ENCODE data around the gene CHRNE. TPM values are rescaled to one million over a fixed set of nuclear protein-coding genes. Genes with fewer than 3 reads are reported as not detected.
A peak's percentile ranks its signal among the peaks of the same experiment; 100 is the strongest.

The CHRNE gene
- total and polyA plus RNA-seq, 2 of the 8 experiments (the other 6 are each of a cell fraction or from before 2014, with no cell fraction given): 0.15 to 0.33 TPM

GRCh38 chr17:4919511-4920047 is 16.7 kb upstream of the CHRNE start:
- H4K5ac ChIP-seq (ENCODE audit: insufficient read length, low read depth, low read length): no peak overlapping the region
- no peak overlapping the region for H2AK5ac ChIP-seq (ENCODE audit: low read depth, low read length)
- H3K4me2 ChIP-seq (ENCODE audit: insufficient read depth in 1 of 2, low read depth in 2 of 2, low read length in 2 of 2): no peak overlapping the region
- H3K79me1 ChIP-seq (ENCODE audit: low read depth, low read length): no peaks in the 10 kb centered on the region
- no peak overlapping the region for H3K4ac ChIP-seq (replicated peaks; ENCODE audit: insufficient read length, low read depth, low read length)
- H3K79me2 ChIP-seq (ENCODE audit: control insufficient read depth in 1 of 2, insufficient read depth in 2 of 2, low read length in 2 of 2): no peaks in the 10 kb centered on the region
- FAIRE-seq (peak; percentile 19), DNase-seq (ENCODE audit: low read depth in 1 of 2, low spot score in 2 of 2) (no peak)
- H2BK15ac ChIP-seq (ENCODE audit: low read length): no peak overlapping the region
- H2AFZ ChIP-seq (ENCODE audit: low read length): no peak overlapping the region
- no peak overlapping the region for H3K56ac ChIP-seq (replicated peaks; ENCODE audit: insufficient read length, low read depth, low read length)
- H3K36me3 ChIP-seq (ENCODE audit: control insufficient read depth in 2 of 4, insufficient read depth in 4 of 4, low read length in 3 of 4): no peaks in the 10 kb centered on the region
- H4K8ac ChIP-seq (ENCODE audit: extremely low read depth, insufficient read depth, low read length): no peak overlapping the region
- no peak overlapping the region for H3K9ac ChIP-seq (replicated peaks in 1 of 4; ENCODE audit: extremely low read depth in 1 of 4, low read depth in 3 of 4, low read length in 3 of 4)
- no peaks in the 10 kb centered on the region for H4K20me1 ChIP-seq (replicated peaks in 1 of 2; ENCODE audit: control insufficient read depth in 1 of 2, insufficient read depth in 2 of 2, low read length in 2 of 2)
- TF ChIP-seq NRF1 (IDR thresholded peaks at IDR 0.05; ENCODE audit: low read depth, low read length) (no peak), RBBP5 (IDR thresholded peaks at IDR 0.05; ENCODE audit: borderline replicate concordance, low read depth, low read length) (no peak), ASH2L (IDR thresholded peaks at IDR 0.05; ENCODE audit: low read length) (no peak), EGR1 (IDR thresholded peaks at IDR 0.05; ENCODE audit: borderline replicate concordance, low read depth, low read length) (no peak)
- H2BK5ac ChIP-seq (ENCODE audit: low read depth, low read length): no peak overlapping the region
- no peak overlapping the region for H2BK20ac ChIP-seq (ENCODE audit: low read length)
- H3K4me1 ChIP-seq (replicated peaks in 1 of 4; ENCODE audit: control insufficient read depth in 3 of 4, insufficient read depth in 4 of 4, low read length in 3 of 4): peaks cover 0 to 5% (median 1%) of the 10 kb centered on the region in 4 experiments; a peak in 2 of 7 replicates
- no peaks in the 10 kb centered on the region for H3K23me2 ChIP-seq (ENCODE audit: low read depth, low read length)
- no peaks in the 10 kb centered on the region for H3K9me3 ChIP-seq (ENCODE audit: insufficient read depth in 2 of 2, low read depth in 1 of 2, low read length in 1 of 2)
- H3K23ac ChIP-seq (ENCODE audit: insufficient read length): no peak overlapping the region
- H2BK12ac ChIP-seq (ENCODE audit: low read depth, low read length): no peak overlapping the region
- ChIA-PET CTCF (ENCODE audit: partially characterized antibody) (interaction anchor here (0.8 to 5.5 kb wide), 7 partner anchors 10 to 142 kb away, joined by 3 to 33 read pairs (median 4); partner anchors contain the start of gene CHRNE), POLR2A (ENCODE audit: partially characterized antibody) (interaction anchor here (1.2 to 3.4 kb wide), 11 partner anchors 9 to 115 kb away, joined by 3 to 23 read pairs (median 9); partner anchors contain the start of genes GP1BA, PFN1, RNF167 and SLC25A11)
- H3K4me3 ChIP-seq (ENCODE audit: extremely low read depth in 1 of 4, insufficient read depth in 2 of 4, low read depth in 3 of 4, low read length in 4 of 4): no peak overlapping the region
- H3K18ac ChIP-seq (ENCODE audit: extremely low read depth, low read length): no peak overlapping the region
- no peaks in the 10 kb centered on the region for H3K27me3 ChIP-seq (replicated peaks in 1 of 4; ENCODE audit: control insufficient read depth in 3 of 4, extremely low read depth in 1 of 4, insufficient read depth in 3 of 4, low read length in 3 of 4)
- H3K27ac ChIP-seq (ENCODE audit: low read depth, low read length): no peak overlapping the region
- 71% methylated on average over 8 of the region's 8 CpGs; no CpG with 5 or more reads in 1 of the 2 experiments for WGBS, 2 experiments (ENCODE audit: extremely low coverage in 1 of 2, insufficient coverage in 1 of 2, insufficient read length in 1 of 2, insufficient replicate concordance in 2 of 2, low coverage in 1 of 2, low lambda C conversion rate in 2 of 2, missing lambda C conversion rate in 1 of 2)
- H2BK120ac ChIP-seq (replicated peaks; ENCODE audit: low read depth, low read length): no peak overlapping the region
- no peak overlapping the region for H3K14ac ChIP-seq (ENCODE audit: insufficient read length)
- no peak overlapping the region for H4K91ac ChIP-seq (replicated peaks; ENCODE audit: insufficient read length, low read length)

All from H1 (cell line).